GM15510 (cell line): Measurements from ENCODE around the gene CDCP2.

Source experiments
- POLR2A ChIP-seq: IDR thresholded peaks from 3 replicates; pipeline ENCODE4 v1.6.1; 2011; ENCODE audit warnings: borderline replicate concordance; ENCODE audit not compliant: insufficient read length; ENCODE audit errors: extremely low read depth

Gene CDCP2

GRCh38 chr1:54173681-54174080, 20.9 kb upstream of the CDCP2 start:
- no peak for TF ChIP-seq POLR2A

- TF ChIP-seq POLR2A = no peak
These were observed 20.1 kb upstream of the CDCP2 start for GRCh38 chr1:54172614-54173599.

GRCh38 chr1:54171606-54172005, 18.8 kb upstream of the CDCP2 start:
- no peak for TF ChIP-seq POLR2A

DNA sequence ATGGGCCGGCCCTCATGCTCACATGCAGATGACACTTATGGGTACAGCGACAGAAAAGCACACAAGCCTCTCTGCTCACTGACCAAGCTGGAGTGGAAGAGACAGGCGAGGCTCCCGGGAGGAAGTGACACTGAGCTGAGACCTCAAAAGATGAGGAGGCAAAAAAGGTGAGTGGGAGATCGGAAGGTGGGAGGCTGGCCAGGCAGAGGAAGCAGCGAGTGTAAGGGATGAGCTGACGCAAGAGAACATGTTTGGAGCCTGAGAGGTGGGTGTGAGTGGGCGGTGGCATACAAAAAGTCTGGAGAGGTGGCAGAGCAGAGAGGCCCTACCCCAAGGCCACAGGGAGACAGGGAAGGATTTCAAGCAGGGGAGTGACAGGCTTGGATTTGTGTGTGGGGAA, 18.2 kb upstream of the CDCP2 start:
- TF ChIP-seq POLR2A = no peak

GRCh38 chr1:54169068-54169467, 16.3 kb upstream of the CDCP2 start:
- no peak for TF ChIP-seq POLR2A

DNA sequence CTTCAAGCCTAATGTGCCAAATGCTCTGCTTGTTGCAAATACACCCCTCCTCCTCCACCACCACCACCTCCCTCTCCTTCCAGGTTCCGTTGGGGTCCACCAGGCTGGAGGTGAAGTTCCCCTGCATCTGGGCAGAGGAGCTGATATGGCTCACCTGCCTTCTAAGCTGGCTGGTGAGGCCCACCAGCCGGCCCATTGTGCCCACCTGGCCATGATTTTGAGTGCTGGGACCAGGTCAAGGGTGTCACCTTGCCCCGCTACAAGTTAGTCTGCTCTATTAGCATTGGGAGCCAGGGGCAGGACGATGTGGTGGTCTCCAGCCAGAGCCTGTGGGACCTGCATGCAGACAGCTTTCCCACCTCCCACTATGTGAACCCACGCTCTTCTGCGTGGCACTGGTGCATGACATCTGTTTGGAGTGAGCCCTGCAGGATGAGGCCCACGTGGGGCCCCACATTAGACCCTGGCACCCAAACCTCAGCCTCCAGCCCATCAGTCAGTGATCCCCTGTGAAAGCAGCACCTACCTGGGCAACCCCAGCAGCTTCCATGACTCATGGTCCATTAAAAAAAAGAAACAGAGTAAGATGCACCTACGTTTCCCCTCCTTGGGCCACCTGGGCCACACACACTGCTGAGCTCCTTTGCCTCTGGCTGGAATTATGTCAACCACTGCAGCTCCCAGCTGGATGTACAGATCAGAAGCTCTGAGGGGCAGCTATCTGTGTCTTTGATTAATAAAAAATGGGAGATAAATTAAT, 15.6 kb upstream of the CDCP2 start:
- no peak for TF ChIP-seq POLR2A

DNA sequence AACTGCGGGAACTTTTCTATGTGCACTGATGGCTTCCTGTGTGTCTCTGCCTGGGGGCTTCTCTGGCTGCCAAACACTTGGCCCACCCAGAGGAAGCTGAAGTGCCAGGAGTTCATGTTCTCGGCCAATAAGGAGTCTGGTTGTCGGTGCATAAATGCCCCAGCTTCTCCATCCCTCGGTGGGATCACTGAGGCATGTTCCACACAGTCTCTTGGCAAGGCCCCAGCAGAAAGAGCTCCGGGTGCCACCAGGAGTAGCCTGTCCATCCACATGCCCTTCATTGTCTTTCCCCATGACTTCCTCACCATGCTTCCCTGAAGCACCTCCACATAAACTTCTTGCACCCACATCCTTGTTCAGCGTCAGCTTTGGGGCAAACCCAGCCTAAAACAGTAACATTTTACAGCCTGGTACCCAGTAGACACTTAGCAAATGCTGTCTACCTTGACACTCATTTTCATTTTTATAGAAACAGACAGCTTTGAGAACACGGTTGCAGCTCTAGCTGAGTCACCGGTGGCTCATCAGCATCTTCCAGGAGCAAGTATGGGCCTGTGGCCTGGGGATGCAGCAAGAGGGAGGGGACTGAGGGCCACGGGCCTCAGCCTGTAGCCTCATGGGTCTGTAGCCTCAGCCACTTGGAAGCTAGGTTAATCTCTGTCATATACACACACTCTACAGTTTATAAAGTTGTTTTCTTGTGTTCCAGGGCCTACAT, 14.8 kb upstream of the CDCP2 start:
- TF ChIP-seq POLR2A = no peak

DNA sequence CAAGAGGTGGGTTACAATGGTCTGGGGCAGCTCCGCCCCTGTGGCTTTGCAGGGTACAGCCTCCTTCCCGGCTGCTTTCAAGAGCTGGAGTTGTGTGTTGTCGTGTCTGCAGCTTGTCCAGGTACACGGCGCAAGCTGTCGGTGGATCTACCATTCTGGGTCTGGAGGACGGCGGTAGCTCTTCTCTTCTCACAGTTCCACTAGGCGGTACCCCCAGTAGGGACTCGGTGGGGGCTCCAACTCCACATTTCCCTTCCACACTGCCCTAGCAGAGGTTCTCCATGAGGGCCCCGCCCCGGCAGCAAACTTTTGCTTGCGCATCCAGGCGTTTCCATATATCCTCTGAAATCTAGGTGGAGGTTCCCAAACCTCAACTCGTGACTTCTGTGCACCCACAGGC, 12.3 kb upstream of the CDCP2 start:
- TF ChIP-seq POLR2A = no peak

DNA sequence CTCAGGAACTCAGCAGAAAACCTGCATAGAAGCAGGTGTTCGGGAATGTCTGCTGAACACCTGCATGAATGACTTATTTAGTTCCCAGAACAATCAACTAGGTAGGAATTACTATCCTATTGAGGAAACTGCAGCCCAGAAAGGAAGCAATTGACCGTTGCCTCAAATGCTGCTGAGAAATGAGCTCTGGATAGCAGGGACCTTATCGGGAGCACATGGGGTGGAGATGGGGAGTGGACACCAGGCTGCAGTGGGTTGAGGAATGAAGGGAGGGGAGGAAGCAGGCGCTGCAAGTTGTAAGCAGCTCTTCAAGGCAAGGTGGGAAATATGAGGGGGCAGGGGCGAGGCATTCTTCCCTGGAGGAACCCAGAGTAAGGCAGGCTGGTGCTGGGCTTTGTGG, 10.8 kb upstream of the CDCP2 start:
- TF ChIP-seq POLR2A = no peak

DNA sequence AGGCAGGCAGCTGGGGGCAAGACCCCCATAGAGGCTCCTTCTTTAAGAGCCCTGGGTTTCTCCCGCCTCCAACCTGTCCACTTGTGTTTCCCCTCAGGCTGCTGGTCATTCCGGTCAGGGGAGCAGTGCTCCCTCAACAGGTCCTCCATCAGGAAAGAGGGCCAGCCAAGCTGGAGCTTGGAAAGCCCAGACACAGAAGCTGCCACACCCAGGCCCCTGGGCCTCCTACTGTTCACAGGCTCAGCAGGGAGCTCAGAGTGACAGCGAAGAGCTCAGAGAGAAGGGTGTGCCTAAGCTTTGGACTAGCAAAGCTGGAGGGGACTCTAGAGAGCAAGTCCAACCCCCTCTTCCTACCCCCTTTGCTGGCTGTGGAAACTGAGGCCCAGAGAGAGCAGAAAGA, 10.3 kb upstream of the CDCP2 start:
- no peak for TF ChIP-seq POLR2A

DNA sequence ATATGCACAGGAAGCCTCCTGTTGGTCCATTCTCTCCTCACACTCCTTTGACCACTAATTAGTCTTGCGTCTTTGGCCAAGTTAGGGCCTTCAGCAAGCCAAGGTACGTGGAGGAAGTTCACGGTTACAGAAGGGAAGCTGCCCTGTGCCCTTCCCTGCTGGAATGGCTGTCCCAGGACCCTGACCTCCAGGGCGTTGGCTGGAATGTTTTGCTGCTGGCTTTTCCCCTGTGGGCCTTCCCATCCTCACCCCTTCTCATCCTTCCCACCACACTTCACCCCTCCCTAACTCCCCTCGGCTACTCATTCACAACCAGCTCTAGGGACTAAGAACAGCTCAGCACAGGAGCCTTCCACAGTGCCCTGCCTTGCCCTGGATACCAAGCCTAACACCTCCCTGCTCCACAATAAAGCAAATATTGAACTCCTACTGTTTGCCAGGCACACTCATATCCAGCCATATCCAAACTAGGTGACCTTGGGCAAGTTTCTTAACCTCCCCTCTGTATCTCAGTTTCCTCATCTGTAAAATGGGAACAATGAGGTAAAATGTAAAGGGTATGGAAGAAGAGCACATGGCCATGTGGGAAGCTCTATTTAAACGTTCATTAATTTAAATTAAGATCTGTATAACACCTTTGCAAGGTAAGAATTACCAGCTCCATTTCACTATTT, 8.8 kb upstream of the CDCP2 start:
- TF ChIP-seq POLR2A = no peak

GRCh38 chr1:54160351-54160750, 7.6 kb upstream of the CDCP2 start:
- no peak for TF ChIP-seq POLR2A

DNA sequence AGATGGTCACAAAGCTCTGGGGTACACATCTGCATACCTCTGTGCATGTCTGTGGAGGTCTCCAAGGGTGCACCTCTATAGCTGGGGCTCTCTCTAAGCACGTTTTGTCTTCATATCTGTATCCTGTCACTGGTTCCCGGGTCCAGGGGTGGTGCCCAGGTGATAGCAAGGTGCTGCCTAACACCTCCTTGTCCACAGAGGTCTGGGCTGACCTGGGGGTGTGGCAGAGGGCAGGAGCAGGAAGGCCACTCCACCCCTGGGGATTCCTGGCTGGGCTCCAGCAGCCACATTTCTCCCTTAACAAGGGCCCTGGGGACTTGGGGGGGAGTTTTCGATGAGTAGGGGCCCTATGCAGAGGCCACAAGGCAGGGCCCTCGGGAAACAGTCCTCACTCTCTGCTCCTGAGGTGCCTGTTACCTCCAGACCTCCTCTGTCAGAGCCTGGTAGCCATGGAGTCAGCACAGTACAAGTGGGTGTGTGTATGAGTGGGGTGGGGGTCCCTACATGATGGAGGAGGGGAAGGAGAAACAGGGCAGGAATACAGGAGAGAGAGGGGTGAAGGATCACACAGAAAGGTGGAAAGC, 7.0 kb upstream of the CDCP2 start:
- TF ChIP-seq POLR2A = no peak

DNA sequence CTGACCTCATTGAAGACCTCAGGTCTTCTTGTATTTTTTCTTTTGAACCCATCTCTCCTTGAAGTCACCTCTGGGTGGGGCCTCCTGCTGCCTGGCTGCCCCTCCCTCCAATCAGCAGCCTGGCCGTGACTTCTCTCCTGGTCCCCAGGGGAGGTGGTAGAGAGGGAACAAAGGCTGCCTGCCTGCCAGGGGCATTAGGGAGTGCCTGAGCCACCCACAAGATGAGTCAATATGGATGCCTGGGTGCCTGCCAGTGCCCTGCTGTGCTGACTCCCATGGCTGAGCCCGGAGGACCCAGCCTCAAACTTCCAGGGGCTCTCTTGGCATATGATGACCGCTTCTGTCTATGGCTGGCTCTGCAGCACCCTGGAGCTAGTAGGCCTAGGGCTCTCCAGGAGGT, 5.3 kb upstream of the CDCP2 start:
- TF ChIP-seq POLR2A = no peak
